ENCODE results near the gene HSF4. TPM values are rescaled to one million over a fixed set of nuclear protein-coding genes. Genes with fewer than 3 reads are reported as not detected.

Gene HSF4
- polyA plus RNA-seq, 4 donors = 4.6 to 15.1 (median 7.6) TPM

DNA sequence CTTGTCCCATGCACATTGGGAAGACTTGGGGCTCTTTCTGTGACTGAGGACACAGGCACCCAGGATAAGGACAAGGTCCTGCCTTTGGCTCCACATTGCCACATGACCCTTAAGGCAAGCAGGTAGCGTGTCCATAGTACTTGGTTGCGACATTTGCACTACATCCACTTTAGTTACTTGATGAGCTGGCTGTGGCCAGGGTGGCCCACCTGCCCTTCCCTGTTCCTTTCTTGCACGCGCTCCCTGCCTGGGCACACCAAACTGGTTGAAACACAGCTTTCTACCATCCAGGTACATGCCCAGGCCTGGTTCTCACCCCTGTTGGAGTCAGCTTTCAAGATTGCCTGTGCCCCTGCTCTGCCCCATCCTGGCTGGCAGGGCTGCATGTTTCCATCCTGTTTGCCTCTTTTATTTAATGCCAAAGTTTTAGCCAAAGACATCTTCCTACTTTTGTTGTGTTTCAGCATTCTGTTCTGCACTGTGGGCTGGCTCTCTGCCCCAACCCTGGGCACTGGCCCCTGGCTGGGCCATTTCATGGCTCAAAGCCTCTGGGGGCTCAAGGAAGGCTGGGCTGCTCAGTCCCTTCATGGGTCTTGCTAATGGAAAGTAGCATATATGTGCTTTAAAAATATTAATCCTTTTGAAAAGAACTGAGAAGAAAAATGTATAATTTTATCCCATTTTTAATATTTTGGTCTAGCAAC is 17.0 kb upstream of the HSF4 start:
- peaks cover 0 to 32% (median 0%) of the 10 kb centered on the region in 3 donors for H3K27me3 ChIP-seq (ENCODE audit: control insufficient read depth in 3 of 3, insufficient read depth in 3 of 3, low read length in 3 of 3)
- no peak for DNase-seq
- peaks cover 0 to 16% (median 0%) of the 10 kb centered on the region in 3 donors for H3K4me1 ChIP-seq (ENCODE audit: control insufficient read depth in 3 of 3, insufficient read depth in 2 of 3, low read depth in 1 of 3, low read length in 2 of 3)
- H3K4me3 ChIP-seq (ENCODE audit: low read depth in 1 of 3, low read length in 3 of 3) = no peak overlapping the region
- peaks cover 4 to 67% (median 10%) of the 10 kb centered on the region in 3 donors for H3K36me3 ChIP-seq (ENCODE audit: control insufficient read depth in 3 of 3, insufficient read depth in 2 of 3, low read depth in 1 of 3, low read length in 3 of 3)
- FAIRE-seq = no peak
- H3K27ac ChIP-seq (ENCODE audit: low read depth in 1 of 3, low read length in 2 of 3) = no peak overlapping the region
- WGBS, 3 donors = 96 to 98% (median 97%) methylated on average over 4 of the region's 4 CpGs
- no peaks in the 10 kb centered on the region for H3K9me3 ChIP-seq (ENCODE audit: control insufficient read depth in 2 of 2, insufficient read depth in 1 of 2, low read depth in 1 of 2, low read length in 1 of 2)

DNA sequence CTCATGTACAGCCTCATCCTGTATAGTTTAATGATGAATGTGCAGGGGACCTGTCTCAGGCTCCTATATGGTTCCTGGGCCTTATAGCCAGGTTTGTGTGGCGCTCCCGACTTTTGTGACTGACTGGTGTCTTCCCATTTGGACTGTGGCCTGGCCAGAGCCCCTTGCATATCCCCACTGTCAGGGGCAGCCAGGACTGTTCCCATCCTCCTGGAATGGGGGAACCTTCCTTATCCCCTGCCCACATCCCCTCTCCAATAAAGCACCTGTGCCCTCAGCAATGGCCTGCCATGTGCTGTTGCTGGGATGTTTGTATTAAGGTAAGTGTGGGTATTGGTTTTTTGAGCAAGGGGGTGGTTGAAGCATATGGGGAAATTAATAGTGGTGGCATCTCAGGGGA is 16.3 kb upstream of the HSF4 start:
- DNase-seq = no peak
- 91 to 93% (median 92%) methylated on average over 2 of the region's 2 CpGs for WGBS, 3 donors
- Histone ChIP-seq H3K36me3 (ENCODE audit: control insufficient read depth in 3 of 3, insufficient read depth in 2 of 3, low read depth in 1 of 3, low read length in 3 of 3) (peaks cover 4 to 60% (median 10%) of the 10 kb centered on the region in 3 donors), H3K4me3 (ENCODE audit: low read depth in 1 of 3, low read length in 3 of 3) (no peak overlapping the region), H3K27ac (ENCODE audit: low read depth in 1 of 3, low read length in 2 of 3) (no peak overlapping the region), H3K4me1 (ENCODE audit: control insufficient read depth in 3 of 3, insufficient read depth in 2 of 3, low read depth in 1 of 3, low read length in 2 of 3) (peaks cover 0 to 16% (median 0%) of the 10 kb centered on the region in 3 donors), H3K27me3 (ENCODE audit: control insufficient read depth in 3 of 3, insufficient read depth in 3 of 3, low read length in 3 of 3) (peaks cover 0 to 38% (median 0%) of the 10 kb centered on the region in 3 donors), H3K9me3 (ENCODE audit: control insufficient read depth in 2 of 2, insufficient read depth in 1 of 2, low read depth in 1 of 2, low read length in 1 of 2) (no peaks in the 10 kb centered on the region)
- no peak for FAIRE-seq

DNA sequence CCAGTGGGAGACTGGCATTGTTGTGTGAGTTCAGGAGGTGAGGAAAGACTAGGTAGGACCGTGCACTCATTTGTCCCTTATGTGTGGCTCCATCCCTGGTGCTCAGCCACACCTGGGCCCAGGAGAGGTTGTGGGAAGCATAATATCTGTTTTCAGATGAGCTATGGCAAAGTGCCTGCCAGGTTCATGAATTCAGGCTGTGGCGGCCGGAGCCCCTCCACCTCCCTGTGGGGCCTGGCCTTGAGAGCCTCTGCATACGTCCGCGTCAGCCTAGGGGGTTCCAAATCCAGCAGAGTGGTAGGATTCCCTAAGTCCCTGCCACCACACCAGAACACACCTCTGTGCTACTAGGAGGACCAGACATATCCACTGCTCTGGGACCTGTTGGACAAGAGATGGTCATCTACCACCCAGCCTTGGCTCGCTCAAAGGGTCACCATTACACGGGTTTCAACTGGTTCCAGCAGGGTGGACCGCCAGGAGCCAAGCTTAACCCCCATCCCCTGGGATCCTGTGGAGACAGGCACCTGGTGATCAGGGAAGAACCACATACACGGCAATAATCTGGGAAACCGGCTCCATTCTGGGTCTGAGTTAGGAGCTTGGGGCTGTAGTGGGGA is 15.8 kb upstream of the HSF4 start:
- no peak overlapping the region for H3K4me3 ChIP-seq (ENCODE audit: low read depth in 1 of 3, low read length in 3 of 3)
- H3K27me3 ChIP-seq (ENCODE audit: control insufficient read depth in 3 of 3, insufficient read depth in 3 of 3, low read length in 3 of 3) = peaks cover 0 to 43% (median 0%) of the 10 kb centered on the region in 3 donors
- FAIRE-seq (no peak), DNase-seq (no peak)
- H3K4me1 ChIP-seq (ENCODE audit: control insufficient read depth in 3 of 3, insufficient read depth in 2 of 3, low read depth in 1 of 3, low read length in 2 of 3) = peaks cover 0 to 16% (median 0%) of the 10 kb centered on the region in 3 donors
- H3K27ac ChIP-seq (ENCODE audit: low read depth in 1 of 3, low read length in 2 of 3) = no peak overlapping the region
- H3K36me3 ChIP-seq (ENCODE audit: control insufficient read depth in 3 of 3, insufficient read depth in 2 of 3, low read depth in 1 of 3, low read length in 3 of 3) = peaks cover 4 to 55% (median 10%) of the 10 kb centered on the region in 3 donors
- H3K9me3 ChIP-seq (ENCODE audit: control insufficient read depth in 2 of 2, insufficient read depth in 1 of 2, low read depth in 1 of 2, low read length in 1 of 2) = no peaks in the 10 kb centered on the region
- WGBS, 3 donors = 89 to 93% (median 91%) methylated on average over 11 of the region's 11 CpGs

DNA sequence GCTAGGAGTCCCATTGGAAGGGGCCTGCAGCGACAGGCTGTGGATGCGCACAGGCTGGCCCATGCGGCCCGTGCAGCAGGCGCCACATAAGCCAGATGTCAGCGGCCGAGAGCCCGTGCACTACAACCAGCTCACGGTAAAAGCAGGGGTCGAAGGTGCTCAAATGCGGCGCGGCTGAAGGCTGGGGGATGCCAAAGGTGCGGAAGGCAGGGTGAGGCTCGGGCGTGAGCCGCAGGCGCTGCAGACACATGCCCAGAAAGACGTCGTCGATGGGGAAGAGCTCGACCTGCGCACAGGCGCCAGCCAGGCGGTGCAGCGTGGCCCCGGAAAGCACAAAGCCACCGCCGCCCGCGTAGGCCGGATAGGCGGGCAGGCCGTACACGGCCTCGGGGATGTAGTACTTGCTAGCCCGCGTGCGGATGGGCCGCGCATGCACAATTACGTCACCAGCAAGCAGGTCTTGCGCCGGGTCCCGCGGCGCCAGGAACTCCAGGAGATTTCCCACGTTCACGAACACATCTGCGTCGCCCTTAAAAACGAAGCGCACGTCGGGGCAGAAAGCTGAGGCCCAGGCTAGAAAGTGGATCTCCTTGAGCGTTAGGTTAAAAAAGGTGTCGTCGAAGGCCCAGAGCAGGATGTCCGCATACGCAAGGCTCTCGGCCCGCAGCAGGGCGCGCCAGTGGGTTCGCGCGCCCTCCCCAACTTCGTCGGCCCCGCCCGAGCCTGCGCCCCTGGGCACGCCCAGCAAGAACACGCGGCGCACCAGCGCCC is 15.1 kb upstream of the HSF4 start:
- no peak overlapping the region for H3K27ac ChIP-seq (ENCODE audit: low read depth in 1 of 3, low read length in 2 of 3)
- peaks cover 0 to 50% (median 0%) of the 10 kb centered on the region in 3 donors for H3K27me3 ChIP-seq (ENCODE audit: control insufficient read depth in 3 of 3, insufficient read depth in 3 of 3, low read length in 3 of 3)
- no peak for DNase-seq
- no peak overlapping the region for H3K4me3 ChIP-seq (ENCODE audit: low read depth in 1 of 3, low read length in 3 of 3)
- 64 to 77% (median 76%) methylated on average over 60 to 77 of the region's 77 CpGs for WGBS, 3 donors
- no peaks in the 10 kb centered on the region for H3K9me3 ChIP-seq (ENCODE audit: control insufficient read depth in 2 of 2, insufficient read depth in 1 of 2, low read depth in 1 of 2, low read length in 1 of 2)
- peaks cover 0 to 16% (median 0%) of the 10 kb centered on the region in 3 donors for H3K4me1 ChIP-seq (ENCODE audit: control insufficient read depth in 3 of 3, insufficient read depth in 2 of 3, low read depth in 1 of 3, low read length in 2 of 3)
- H3K36me3 ChIP-seq (ENCODE audit: control insufficient read depth in 3 of 3, insufficient read depth in 2 of 3, low read depth in 1 of 3, low read length in 3 of 3) = peaks cover 4 to 52% (median 10%) of the 10 kb centered on the region in 3 donors
- no peak for FAIRE-seq

DNA sequence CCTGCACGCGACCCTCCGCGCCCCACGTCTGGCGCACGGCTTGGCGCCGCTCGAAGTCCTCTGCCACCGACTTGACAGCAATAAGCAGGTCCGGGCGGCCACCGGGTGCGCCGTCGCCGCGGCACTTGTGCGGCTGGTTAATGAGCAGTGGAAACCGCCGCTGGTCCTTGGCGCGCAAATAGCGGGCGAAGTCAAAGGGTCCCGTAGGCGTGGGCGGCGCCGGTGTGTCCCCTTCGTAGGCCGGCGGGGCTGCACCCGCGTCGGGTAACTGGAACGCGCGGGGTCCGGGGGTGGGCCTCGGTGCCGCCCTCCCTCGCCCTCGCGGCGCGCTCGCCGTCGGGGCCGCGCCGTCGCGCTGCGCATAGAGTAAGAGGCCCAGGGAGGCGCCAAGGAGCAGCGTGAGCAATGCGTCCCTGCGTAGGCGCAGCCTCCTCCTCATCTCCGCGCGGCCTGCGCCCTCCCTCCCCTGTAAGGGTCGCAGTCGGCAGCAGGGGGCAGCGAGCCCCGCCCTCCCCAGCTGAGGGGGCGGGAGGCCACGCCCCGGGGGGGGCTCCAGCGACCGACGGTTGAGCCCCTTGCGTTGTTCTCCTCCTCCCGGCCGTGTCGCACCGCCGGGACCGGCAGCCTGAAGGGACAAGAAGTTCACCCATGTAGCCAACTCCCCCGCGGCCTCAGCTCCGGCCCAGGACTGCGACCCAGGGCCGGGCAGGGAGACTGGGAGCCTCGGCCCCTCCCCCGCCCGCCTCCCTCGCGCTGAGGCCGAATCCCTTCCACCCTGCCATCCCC is 14.3 kb upstream of the HSF4 start:
- peak in 1 of 2 donors; percentile 70 for DNase-seq
- peak overlapping the region; percentile 43 to 50 (median 49) for H3K4me3 ChIP-seq (ENCODE audit: low read depth in 1 of 3, low read length in 3 of 3)
- H3K36me3 ChIP-seq (ENCODE audit: control insufficient read depth in 3 of 3, insufficient read depth in 2 of 3, low read depth in 1 of 3, low read length in 3 of 3) = peaks cover 4 to 44% (median 10%) of the 10 kb centered on the region in 3 donors
- no peaks in the 10 kb centered on the region for H3K9me3 ChIP-seq (ENCODE audit: control insufficient read depth in 2 of 2, insufficient read depth in 1 of 2, low read depth in 1 of 2, low read length in 1 of 2)
- peaks cover 0 to 19% (median 0%) of the 10 kb centered on the region in 3 donors for H3K4me1 ChIP-seq (ENCODE audit: control insufficient read depth in 3 of 3, insufficient read depth in 2 of 3, low read depth in 1 of 3, low read length in 2 of 3)
- 5 to 8% (median 7%) methylated on average over 68 to 94 of the region's 94 CpGs for WGBS, 3 donors
- peak overlapping the region; percentile 34 to 77 (median 73) for H3K27ac ChIP-seq (ENCODE audit: low read depth in 1 of 3, low read length in 2 of 3)
- FAIRE-seq = no peak
- peaks cover 0 to 57% (median 0%) of the 10 kb centered on the region in 3 donors for H3K27me3 ChIP-seq (ENCODE audit: control insufficient read depth in 3 of 3, insufficient read depth in 3 of 3, low read length in 3 of 3)

DNA sequence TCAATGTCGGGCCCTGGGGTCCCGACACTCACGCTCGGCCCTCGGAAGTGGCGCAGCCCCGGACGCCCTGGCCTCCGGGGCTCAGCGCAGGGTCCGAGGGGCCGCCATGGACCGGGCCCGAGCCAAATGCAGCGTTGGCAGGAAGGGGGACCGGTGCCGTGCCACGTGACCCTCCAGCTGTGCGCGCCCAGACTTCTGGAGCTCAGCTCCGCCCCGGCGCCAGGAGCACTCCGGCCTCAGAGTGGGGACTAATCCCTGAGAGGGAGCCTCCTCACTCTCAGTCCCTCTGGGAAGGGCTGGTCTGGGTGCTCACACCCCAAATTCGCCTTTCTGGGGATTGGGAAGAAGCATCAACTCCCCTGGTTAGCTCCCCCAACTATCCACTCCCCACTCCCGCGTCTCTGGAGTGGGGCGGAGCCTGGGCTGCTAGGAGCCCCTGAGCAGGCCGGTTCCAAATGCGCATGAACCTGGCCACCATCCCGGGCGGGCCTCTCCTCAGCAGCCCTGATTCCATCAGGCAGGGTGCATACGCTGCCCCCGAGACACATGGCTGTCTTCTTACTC is 13.6 kb upstream of the HSF4 start, which contains the start of gene B3GNT9:
Gene B3GNT9 (minus strand): TSS at position 166 of the 564 bp plus-strand sequence. CDS start 513 bp downstream, outside the sequence.
- Histone ChIP-seq H3K27me3 (ENCODE audit: control insufficient read depth in 3 of 3, insufficient read depth in 3 of 3, low read length in 3 of 3) (peaks cover 0 to 63% (median 0%) of the 10 kb centered on the region in 3 donors), H3K4me1 (ENCODE audit: control insufficient read depth in 3 of 3, insufficient read depth in 2 of 3, low read depth in 1 of 3, low read length in 2 of 3) (peaks cover 0 to 25% (median 0%) of the 10 kb centered on the region in 3 donors), H3K9me3 (ENCODE audit: control insufficient read depth in 2 of 2, insufficient read depth in 1 of 2, low read depth in 1 of 2, low read length in 1 of 2) (no peaks in the 10 kb centered on the region), H3K36me3 (ENCODE audit: control insufficient read depth in 3 of 3, insufficient read depth in 2 of 3, low read depth in 1 of 3, low read length in 3 of 3) (peaks cover 0 to 38% (median 6%) of the 10 kb centered on the region in 3 donors), H3K4me3 (ENCODE audit: low read depth in 1 of 3, low read length in 3 of 3) (peak within 1 kb of the TSS; percentile 43 to 50 (median 49)), H3K27ac (ENCODE audit: low read depth in 1 of 3, low read length in 2 of 3) (peak within 1 kb of the TSS; percentile 34 to 77 (median 73))
- DNase-seq (peak; percentile 48 to 75), FAIRE-seq (no peak)
- WGBS, 3 donors = 1 to 5% (median 3%) methylated on average over 30 to 34 of the region's 34 CpGs

DNA sequence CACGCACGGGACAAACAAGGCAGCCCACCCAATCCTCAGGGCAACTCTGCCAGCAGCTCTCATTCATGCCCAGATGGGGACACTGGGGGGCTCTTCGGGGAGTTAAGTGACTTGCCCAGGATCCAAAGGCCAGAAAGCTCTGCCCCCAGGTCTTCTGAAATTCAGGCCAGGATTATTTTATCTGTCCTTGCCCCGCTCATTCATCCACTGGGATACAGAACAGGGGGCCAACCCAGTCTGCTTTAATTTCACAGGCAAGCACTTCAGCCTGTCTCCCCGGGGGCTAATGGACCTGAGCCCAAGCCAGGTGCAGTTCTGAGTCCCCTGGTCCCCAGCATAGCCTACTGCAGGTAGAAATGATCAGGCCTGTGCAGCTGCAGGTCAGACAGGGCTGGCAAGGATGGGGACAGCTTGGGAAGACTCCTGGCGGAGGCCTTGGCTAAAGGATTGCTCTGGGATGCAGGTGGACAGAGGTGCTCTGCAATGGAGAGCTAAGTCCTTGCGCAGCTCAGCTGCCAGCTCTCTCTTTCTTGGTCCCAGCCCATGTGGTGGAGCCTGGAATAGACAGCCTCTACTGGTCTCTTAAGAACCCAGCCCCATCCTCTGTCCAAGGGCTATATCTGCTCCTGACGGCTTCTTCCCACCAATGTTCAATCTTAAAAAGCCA is 13.0 kb upstream of the HSF4 start:
- Histone ChIP-seq H3K27me3 (ENCODE audit: control insufficient read depth in 3 of 3, insufficient read depth in 3 of 3, low read length in 3 of 3) (peaks cover 0 to 69% (median 0%) of the 10 kb centered on the region in 3 donors), H3K9me3 (ENCODE audit: control insufficient read depth in 2 of 2, insufficient read depth in 1 of 2, low read depth in 1 of 2, low read length in 1 of 2) (no peaks in the 10 kb centered on the region), H3K27ac (ENCODE audit: low read depth in 1 of 3, low read length in 2 of 3) (peak overlapping the region in 2 of 3 donors; percentile 73 to 77), H3K36me3 (ENCODE audit: control insufficient read depth in 3 of 3, insufficient read depth in 2 of 3, low read depth in 1 of 3, low read length in 3 of 3) (peaks cover 0 to 31% (median 5%) of the 10 kb centered on the region in 3 donors), H3K4me3 (ENCODE audit: low read depth in 1 of 3, low read length in 3 of 3) (peak overlapping the region in 1 of 3 donors; percentile 43), H3K4me1 (ENCODE audit: control insufficient read depth in 3 of 3, insufficient read depth in 2 of 3, low read depth in 1 of 3, low read length in 2 of 3) (peaks cover 0 to 31% (median 0%) of the 10 kb centered on the region in 3 donors)
- 39 to 58% (median 55%) methylated on average over 8 of the region's 8 CpGs for WGBS, 3 donors
- DNase-seq (no peak), FAIRE-seq (no peak)
